GM15510 (cell line): ENCODE measurements around the gene XPO4.

ENCODE experiments used
- POLR2A ChIP-seq: IDR thresholded peaks from 3 replicates; pipeline ENCODE4 v1.6.1; 2011; ENCODE audit warnings: borderline replicate concordance; ENCODE audit not compliant: insufficient read length; ENCODE audit errors: extremely low read depth

The XPO4 gene

DNA sequence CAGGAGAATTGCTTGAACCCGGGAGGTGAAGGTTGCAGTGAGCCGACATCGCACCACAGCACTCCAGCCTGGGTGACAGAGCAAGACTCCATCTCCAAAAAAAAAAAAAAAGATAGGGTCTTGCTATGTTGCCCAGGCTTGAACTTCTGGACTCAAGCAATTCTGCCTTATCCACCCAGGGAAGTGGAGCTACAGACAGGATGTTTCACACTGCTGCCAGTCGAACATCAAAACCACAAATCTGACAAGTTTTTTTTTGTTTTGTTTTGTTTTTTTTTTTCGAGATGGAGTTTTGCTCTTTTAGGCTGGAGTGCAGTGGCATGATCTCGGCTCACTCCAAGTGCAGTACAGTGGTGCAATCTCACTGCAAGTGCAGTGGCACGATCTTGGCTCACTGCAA is 10.8 kb downstream of the XPO4 start:
- TF ChIP-seq POLR2A: no peak

DNA sequence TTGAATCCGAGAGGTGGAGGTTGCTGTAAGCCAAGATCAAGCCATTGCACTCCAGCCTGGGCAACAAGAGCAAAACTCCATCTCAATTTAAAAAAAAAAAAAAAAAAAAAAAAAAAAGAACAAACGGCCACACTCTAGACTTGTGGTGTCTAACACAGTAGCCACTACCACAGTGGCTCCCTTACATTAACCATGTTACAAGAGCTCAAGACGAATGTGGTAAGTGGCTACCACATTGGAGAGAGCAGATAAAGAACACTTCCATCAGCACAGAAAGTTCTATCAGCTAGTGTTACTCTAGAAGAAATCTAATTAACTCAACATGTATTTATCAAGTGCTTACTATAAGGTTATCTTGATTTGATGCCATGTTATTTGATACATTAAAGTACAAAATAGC is 11.5 kb downstream of the XPO4 start:
- TF ChIP-seq POLR2A: no peak

DNA sequence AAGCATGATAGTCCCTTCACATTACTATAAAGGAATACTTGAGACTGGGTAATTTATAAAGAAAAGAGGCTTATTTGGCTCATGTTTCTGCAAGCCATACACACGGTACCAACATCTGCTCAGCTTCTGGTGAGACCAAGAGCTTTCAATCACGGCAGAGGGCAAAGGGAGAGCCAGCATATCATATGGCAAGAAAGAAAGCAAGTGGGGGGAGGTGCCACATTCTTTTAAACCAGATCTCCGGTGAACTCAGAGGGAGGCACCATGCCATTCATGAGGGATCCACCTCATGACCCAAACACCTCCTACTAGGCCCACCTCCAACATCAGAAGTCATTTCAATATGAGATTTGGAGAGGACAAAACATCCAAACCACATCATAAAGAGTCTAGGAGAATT is 20.3 kb downstream of the XPO4 start:
- TF ChIP-seq POLR2A: no peak

DNA sequence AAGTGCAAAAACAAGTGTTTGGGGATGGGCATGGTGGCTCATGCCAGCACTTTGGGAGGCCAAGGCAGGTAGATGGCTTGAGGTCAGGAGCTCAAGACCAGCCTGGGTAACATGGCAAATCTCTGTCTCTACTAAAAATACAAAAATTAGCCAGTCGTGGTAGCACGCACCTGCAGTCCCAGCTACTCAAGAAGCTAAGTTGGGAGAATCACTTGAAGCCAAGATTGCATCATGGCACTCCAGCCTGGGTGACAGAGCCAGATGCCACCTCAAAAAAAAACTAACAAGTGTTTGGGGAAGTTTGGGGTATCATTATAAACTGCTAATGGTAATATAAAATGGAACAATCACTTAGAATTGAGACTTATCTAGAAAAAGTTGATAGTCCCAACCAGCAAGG is 24.6 kb downstream of the XPO4 start:
- no peak for TF ChIP-seq POLR2A

DNA sequence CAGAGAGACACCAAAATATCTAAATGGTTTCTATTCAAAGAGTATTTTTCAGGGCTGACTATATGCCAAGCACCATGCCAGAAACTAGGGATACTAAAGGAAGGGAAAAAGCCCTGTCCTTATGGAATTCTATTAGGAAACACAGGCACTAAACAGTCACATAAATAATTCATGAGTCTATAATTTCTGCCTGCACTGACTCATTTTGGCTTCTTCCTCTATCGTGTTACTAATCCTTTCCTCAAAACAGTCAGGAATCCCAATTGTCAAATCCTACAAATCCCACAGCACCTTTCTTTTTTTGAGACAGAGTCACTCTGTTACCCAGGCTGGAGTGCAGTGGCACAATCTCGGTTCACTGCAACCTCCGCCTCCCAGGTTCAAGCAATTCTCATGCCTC is 29.2 kb downstream of the XPO4 start:
- TF ChIP-seq POLR2A: no peak

DNA sequence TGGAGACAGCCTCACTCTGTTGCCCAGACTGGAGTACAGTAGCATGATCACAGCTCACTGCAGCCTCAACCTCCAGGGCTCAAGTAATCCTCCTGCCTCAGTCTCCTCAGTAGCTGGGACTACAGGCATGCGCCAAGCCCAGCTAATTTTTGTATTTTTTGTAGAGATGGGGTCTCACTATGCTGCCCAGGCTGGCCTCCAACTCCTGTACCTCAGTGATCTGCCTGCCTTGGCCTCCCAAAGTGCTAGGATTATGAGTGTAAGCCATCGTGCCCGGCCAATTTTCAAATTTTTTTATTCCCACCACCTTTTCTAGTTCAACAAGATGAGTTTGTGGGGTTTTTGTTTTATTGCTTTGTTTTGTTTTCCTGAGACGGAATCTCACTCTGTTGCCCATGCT is 31.7 kb downstream of the XPO4 start:
- no peak for TF ChIP-seq POLR2A

DNA sequence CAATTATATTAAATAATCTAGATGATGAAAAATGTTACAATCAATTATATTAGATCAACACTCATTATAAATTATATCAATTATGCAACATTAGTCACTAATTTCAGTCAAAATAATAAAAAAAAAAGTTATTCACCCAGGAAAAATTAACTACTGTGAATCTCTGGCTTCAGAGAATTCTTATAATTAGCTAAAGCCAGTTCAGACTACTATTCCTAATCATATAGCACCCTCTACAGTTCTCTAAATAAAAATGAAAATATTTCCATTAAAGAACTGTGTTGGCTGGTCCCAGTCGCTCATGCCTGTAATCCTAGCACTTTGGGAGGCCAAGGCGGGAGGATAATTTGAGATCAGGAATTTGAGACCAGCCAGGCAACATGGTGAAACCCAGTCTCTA is 33.0 kb downstream of the XPO4 start:
- TF ChIP-seq POLR2A: no peak

DNA sequence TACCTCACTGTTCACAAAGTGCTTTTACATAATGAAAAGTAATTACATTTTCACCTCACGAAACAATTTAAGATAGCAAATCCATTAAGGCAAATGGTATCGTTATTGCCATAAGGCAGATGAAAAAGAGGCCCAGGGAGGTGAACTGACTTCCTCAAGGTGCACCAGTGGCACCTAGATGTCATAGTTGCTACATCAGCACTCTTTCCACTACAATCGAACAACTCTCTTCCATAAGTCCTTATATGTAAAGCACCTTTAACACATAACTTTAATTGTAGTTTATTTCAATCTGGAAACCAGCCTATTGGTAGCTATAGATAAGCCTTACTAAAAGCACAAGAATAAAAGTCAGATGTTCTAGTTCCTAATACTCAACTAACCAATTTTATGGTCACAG is 35.1 kb downstream of the XPO4 start:
- no peak for TF ChIP-seq POLR2A

DNA sequence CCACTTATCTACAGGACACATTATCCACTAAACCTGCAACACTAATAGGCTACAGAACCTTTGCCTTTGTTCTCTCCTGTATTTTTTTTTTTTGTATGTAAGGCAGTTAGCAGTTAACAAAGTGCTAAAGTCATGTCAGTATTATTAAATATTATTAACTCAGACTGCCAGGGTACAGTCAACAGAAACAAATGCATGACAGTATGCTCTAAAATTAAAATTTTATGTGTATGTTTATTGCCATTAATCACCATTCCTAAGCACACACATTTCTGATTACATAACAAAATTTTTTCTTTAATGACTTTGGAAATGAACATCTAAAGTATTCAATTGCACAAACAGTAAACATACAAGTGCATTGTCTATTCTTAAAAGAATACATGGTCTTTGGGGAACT is 41.7 kb downstream of the XPO4 start:
- no peak for TF ChIP-seq POLR2A

DNA sequence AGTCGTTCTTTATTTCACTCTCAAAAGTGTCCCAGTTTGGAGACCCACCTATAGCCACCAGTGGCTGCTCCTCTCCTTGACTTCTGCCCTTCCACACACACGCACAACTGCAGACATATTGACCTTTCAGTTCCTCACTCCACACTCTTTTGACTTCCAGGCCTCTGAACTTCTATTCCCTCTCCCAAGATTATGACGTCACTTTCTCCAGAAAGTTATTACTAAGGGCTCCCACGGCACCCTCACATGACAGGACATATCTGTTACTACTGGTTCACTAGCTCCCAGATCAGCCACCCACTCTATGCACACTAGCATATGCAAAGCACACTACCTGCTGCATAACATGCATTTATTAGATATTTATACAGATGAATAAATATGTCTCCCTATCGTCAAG is 45.9 kb downstream of the XPO4 start:
- no peak for TF ChIP-seq POLR2A

DNA sequence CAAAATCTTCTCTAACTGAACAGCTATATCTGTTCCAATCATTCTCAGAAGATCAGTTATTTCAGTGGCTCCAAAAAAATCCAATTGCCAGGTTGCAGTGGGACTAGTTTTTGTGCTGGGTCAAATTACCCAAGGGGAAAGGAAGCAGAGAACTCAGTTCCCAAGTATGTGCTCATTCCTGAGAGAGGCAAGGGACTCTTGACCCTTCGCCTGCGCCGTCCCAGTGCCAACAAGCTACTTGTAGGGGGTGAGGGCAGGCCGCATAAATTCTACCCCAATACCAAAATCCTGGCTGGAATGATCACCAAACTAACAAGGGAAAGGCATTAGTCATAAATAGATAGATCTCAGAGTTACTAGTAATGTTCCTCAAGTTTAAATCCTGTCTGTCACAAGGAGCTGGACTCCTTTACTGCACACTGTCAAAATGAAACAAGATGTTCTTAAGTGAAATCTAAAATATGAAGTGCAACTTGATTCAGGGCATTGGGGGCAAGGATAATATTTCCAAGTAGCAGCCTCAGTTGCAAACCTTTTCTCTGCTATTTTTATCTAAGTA is 50.6 kb downstream of the XPO4 start:
- TF ChIP-seq POLR2A: no peak

DNA sequence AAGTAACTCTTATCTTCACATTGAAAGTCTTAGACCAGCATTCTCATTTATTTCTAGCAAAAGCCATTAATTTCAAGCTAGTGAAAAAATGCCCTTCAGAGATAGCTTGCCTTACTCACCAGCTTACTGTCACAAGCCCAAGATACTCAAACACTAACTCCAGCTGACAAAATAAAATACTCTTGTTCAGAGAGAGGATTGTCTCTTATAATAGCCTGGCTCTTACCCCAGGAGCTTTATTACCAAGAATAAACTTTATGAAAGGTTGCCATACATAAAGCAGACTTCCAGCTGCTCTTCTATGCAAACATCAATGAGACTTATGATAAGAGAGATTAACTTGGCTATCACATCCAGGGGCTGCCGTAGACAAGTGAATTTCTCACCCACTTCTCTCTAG is 53.6 kb downstream of the XPO4 start:
- TF ChIP-seq POLR2A: no peak

DNA sequence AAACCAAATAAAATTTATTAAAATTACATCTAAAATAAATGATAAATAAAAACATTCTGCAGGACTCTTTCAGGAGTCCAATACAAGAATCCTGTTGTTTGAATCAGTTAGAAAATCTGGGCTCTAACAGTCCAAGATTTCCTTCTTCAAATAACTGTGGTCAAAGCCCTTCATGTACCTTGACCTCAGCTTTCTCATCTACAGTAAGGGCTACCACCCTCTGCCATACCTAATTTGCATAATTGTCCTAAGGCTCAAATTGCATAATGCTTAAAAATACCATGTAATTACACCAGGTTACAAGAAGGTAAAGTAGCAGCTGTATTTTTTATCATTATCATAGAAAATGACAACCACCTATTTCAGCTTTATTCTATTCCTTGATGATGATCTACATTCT is 54.3 kb downstream of the XPO4 start:
- no peak for TF ChIP-seq POLR2A

DNA sequence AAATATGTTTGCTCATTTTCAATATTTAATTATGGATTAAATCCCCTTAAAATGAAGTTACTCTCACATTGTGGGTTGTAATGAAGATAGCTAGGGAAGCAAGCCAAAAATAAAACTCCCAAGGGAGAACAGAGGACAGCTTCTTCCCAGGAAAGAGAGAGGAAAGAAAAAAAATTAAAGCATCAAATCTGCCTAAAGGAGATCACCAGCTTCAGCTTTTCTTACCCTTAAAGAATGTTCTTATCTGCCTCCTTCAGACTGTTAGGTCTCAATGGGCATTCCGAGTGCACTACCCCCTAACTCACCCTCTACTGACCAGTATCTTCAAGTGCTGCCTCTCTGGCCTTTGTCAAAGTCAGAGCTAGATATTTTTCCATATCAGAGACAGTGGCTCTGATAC is 55.2 kb downstream of the XPO4 start:
- TF ChIP-seq POLR2A: no peak

DNA sequence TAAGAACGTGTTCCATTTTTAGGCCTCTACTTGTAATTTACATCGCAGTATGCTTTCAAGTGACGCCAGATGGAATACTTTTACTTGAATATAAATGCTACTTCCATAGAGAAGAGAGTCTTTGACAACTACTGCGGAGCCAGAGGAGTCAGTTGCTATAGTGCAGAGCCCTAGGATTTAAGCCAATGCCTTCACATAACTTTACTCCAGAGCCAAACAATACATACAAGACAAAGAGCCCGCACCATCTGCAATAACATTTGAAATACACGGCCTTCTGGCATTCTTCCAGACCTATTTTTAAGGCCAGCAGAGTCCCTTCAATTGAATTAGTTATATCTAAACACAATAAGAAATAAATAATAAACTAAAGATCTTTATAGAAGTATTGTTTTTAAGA is 59.4 kb downstream of the XPO4 start:
- no peak for TF ChIP-seq POLR2A

DNA sequence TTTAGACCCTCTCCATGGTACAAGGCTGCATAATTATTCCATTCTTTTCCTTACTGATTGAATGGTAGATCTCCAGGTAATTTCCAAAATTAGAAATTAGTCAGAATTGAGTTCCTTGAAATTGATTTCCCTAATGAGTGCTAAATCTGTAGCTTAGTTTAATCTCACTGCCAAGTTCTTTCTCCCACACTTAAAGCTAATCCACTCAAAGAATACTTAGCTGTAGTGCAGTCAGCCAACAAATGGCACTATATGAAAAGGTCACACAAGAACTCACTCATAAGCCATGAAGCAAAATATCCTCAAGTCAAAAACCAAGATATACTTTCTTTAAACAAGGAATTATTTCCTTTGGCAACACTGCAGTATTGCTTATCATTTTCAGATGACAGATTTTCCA is 62.0 kb downstream of the XPO4 start:
- no peak for TF ChIP-seq POLR2A
